GM19240 (cell line): ENCODE results near the gene ERVK3-1.

Source experiments
- DNase-seq: peaks from one replicate; pipeline ENCODE4 v3.0.0; 2011; ENCODE audit warnings: low spot score; ENCODE audit not compliant: insufficient read length

ERVK3-1 gene

DNA sequence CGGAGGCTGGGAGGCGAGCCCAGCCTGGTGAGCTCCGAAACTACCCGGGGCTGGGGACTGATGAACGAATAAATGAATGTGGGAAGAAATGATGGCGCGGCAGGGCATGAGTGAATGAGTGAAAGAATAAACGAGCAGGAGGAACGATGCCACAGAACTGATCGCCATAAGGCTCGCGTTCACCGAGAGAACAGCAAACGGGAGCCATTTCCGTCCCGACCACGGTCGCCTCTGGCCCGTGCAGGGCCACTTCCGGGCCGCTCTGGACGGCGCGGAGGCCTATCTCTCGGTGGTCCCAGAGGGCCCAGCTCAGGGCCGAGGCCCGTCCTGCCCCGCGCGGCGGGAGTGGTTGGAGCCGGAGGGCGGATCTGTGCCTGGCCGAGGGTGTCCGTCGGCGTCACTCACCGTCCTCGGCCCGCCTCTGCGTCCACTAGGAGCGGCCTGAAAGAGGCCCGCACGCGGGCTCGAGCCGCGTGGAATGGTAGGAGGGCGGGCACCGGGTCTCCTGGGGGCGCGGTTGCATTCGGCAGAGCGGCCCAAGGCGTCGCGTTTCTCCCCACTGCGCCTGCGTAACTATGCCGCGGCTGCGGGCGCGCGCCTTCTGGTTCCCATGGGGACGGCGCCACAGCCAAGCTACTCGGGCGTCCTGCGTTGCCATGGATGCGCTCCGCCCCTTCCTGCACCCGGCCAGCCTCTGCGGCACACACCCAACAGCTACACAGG, 57.3 kb downstream of the ERVK3-1 start, which contains the start of gene ZNF497:
TSS of gene ZNF497 (minus strand) at position 480 of the 723 bp plus-strand sequence. CDS start 5,116 bp downstream, outside the sequence.
- DNase-seq = peak; percentile 100

- no peak for DNase-seq
Measured at GRCh38 chr19:58364146-58364545, 59.0 kb downstream of the ERVK3-1 start.
